RWPE1 (cell line): ENCODE data around the gene HNRNPH1.

Source experiments
- CTCF ChIA-PET: fragments of 350-600 bp; sonication (Branson Sonifier 250); formaldehyde crosslinking; extraction: SDS; loops from one replicate; lab custom pipeline; 2021; lab: Yijun Ruan, JAX
- POLR2A ChIA-PET: fragments of 400-600 bp; formaldehyde crosslinking; extraction: SDS; loops from one replicate; lab custom pipeline; 2020; ENCODE audit warnings: antibody characterized with exemption; ENCODE audit not compliant: low non-redundant PET; lab: Yijun Ruan, JAX
- DNase-seq: peaks from one replicate; pipeline ENCODE4 v3.0.0; 2012; ENCODE audit warnings: low spot score
- H3K27ac ChIP-seq: fragments of 450-650 bp; 2 replicates; pipeline ENCODE4 v1.5.1; 2017
- CTCF ChIP-seq: fragments of 450-650 bp; conservative IDR thresholded peaks from 2 replicates; pipeline ENCODE4 v1.5.1; 2017; ENCODE audit warnings: low read depth, mild to moderate bottlenecking

The HNRNPH1 gene

GRCh38 chr5:179568721-179569120 is 54.8 kb downstream of the HNRNPH1 start:
- POLR2A ChIA-PET: no interaction called here
- CTCF ChIA-PET: no interaction called here
- H3K27ac ChIP-seq: no peak overlapping the region
- DNase-seq: no peak
- TF ChIP-seq CTCF: no peak

- no peak for DNase-seq
- CTCF ChIA-PET: no interaction called here
Measured at GRCh38 chr5:179564526-179564925, 58.9 kb downstream of the HNRNPH1 start.

More at GRCh38 chr5:179564526-179564925, 58.9 kb downstream of the HNRNPH1 start:
- TF ChIP-seq CTCF: no peak
- POLR2A ChIA-PET: no interaction called here
- no peak overlapping the region for H3K27ac ChIP-seq
